Activated T-helper 17 cell treated with anti-CD3 and anti-CD28 coated beads, Interleukin-2, amount 50 U/mL, for 72 hours (primary cell): ENCODE data around the gene LGR5. TPM values are rescaled to one million over a fixed set of nuclear protein-coding genes. Genes with fewer than 3 reads are reported as not detected.
A peak's percentile ranks its signal among the peaks of the same experiment; 100 is the strongest.

Experiments
- ATAC-seq: fragments of 150-1000 bp; cut with Tn5 transposase; replicated peaks from 2 replicates; pipeline ENCODE4 v1.10.0; 2021; ENCODE audit warnings: mild to moderate bottlenecking, moderate library complexity
- H3K27ac Mint-ChIP-seq: one replicate; pipeline ENCODE4 v1.8.0; 2022; ENCODE audit warnings: mixed read lengths
- H3K27me3 Mint-ChIP-seq: one replicate; pipeline ENCODE4 v1.8.0; 2022; ENCODE audit warnings: mixed read lengths
- H3K36me3 Mint-ChIP-seq: one replicate; pipeline ENCODE4 v1.8.0; 2022; ENCODE audit warnings: low read depth, mild to moderate bottlenecking, mixed read lengths
- H3K4me1 Mint-ChIP-seq: one replicate; pipeline ENCODE4 v1.8.0; 2022; ENCODE audit warnings: mixed read lengths
- H3K4me3 Mint-ChIP-seq: one replicate; pipeline ENCODE4 v1.8.0; 2022; ENCODE audit warnings: mild to moderate bottlenecking, mixed read lengths
- H3K9me3 Mint-ChIP-seq: one replicate; pipeline ENCODE4 v1.8.0; 2022; ENCODE audit warnings: mixed read lengths
- total RNA-seq, 2 donors: library from RNA; stranded (reverse); gene quantifications; one replicate each; pipeline ENCODE4 v1.2.3, GENCODE V29; 2022

Gene LGR5
- total RNA-seq, 2 donors from 2014 or later: not detected

GRCh38 chr12:71599210-71599609, 159.6 kb downstream of the LGR5 start:
- Mint-ChIP-seq H3K27ac (no peak overlapping the region), H3K9me3 (peaks cover 9% of the 10 kb centered on the region), H3K36me3 (no peaks in the 10 kb centered on the region), H3K27me3 (peaks cover 19% of the 10 kb centered on the region), H3K4me3 (no peak overlapping the region), H3K4me1 (no peaks in the 10 kb centered on the region)
- no peak for ATAC-seq

- Mint-ChIP-seq H3K4me1 (no peaks in the 10 kb centered on the region), H3K9me3 (peaks cover 9% of the 10 kb centered on the region), H3K27me3 (peaks cover 9% of the 10 kb centered on the region), H3K4me3 (no peak overlapping the region), H3K36me3 (peaks cover 13% of the 10 kb centered on the region), H3K27ac (no peak overlapping the region)
- ATAC-seq: no peak
These were observed 161.9 kb downstream of the LGR5 start for GRCh38 chr12:71601546-71601945.

GRCh38 chr12:71602761-71603577, 163.4 kb downstream of the LGR5 start:
- H3K27me3 Mint-ChIP-seq: peaks cover 4% of the 10 kb centered on the region
- H3K4me3 Mint-ChIP-seq: no peak overlapping the region
- peaks cover 28% of the 10 kb centered on the region for H3K36me3 Mint-ChIP-seq
- ATAC-seq: no peak
- no peaks in the 10 kb centered on the region for H3K4me1 Mint-ChIP-seq
- H3K27ac Mint-ChIP-seq: no peak overlapping the region
- peaks cover 9% of the 10 kb centered on the region for H3K9me3 Mint-ChIP-seq

- peaks cover 48% of the 10 kb centered on the region for H3K36me3 Mint-ChIP-seq
- H3K27ac Mint-ChIP-seq: no peak overlapping the region
- H3K27me3 Mint-ChIP-seq: no peaks in the 10 kb centered on the region
- ATAC-seq: no peak
- H3K9me3 Mint-ChIP-seq: no peaks in the 10 kb centered on the region
- no peaks in the 10 kb centered on the region for H3K4me1 Mint-ChIP-seq
- H3K4me3 Mint-ChIP-seq: no peak overlapping the region
These were observed 165.4 kb downstream of the LGR5 start for GRCh38 chr12:71605039-71605438.

DNA sequence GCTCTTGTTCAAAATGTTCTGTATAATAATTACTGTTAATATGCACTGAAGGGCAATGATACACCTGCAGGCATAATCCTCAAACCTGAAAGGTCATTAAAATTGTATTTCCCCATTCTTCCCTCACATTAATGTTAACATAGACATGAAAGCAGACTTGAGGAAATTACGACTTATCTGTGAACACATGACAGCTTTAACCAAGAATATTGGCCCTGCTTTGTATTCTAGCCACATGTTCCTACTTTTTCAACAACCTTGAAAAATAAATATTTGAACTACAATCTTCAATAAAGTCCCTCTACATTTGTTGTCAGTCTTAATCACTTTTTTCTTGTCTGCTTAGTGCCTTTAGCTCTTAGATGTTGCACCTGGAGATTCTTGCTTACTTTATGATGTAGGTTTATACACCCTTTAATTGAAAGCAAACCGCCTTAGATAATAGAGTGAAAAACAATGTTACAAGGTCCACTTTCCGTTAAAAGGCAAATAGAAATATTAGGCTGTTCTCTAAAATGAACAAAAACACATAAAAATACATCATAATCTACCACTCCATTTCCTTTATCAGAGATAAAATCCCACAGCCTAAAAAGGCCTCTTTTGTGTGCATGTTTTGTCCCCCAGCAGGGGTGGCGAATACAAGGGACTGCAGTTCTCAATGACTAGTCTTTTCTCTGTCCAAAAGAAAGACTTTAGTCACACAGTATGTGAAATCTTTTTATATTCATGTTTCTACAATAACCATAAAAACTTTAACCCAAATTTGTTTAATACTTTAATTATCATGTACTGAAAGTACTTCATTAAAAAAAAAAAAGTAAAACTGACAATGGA, 168.1 kb downstream of the LGR5 start:
- Mint-ChIP-seq H3K36me3 (peaks cover 75% of the 10 kb centered on the region), H3K27ac (no peak overlapping the region), H3K27me3 (no peaks in the 10 kb centered on the region), H3K9me3 (no peaks in the 10 kb centered on the region), H3K4me3 (no peak overlapping the region), H3K4me1 (no peaks in the 10 kb centered on the region)
- no peak for ATAC-seq

DNA sequence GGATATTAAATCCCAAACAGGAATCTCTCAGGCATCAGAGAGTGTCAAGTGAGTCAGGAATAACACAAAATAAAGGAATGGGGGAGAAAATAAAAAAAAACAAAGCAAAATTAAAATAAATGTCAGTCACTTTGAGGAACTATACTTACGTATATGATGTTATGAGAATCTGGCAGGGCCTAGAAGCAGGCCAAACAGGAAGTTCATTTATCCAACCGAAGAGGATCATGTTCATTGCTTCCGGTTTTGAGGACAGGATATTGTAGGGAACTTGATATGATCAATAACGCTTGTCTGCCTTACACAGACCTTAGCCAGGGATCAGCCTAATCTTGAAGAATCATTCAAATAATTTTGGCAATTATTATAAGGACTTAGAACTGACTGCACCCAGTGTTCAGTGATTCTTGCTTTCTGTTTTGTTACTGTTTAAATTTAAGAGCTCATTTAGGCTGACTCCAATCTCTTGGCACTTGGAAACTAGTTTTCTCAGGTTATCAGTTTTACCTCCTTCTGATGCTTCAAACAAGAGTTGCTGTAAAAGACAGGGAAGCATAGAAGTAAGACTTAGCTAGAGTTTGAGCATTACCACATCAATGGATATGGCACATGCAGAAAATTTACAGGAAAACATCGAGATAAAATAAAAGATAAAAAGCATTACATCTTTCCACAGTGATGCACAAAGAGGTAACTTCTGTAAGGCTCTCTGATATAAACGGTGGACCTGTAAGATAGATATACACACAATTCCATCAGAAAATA, 170.6 kb downstream of the LGR5 start:
- Mint-ChIP-seq H3K27ac (peak overlapping the region; percentile 55), H3K4me3 (no peak overlapping the region), H3K4me1 (no peaks in the 10 kb centered on the region), H3K27me3 (no peaks in the 10 kb centered on the region), H3K36me3 (peaks cover 100% of the 10 kb centered on the region), H3K9me3 (no peaks in the 10 kb centered on the region)
- no peak for ATAC-seq

- Mint-ChIP-seq H3K4me3 (no peak overlapping the region), H3K9me3 (no peaks in the 10 kb centered on the region), H3K36me3 (peaks cover 100% of the 10 kb centered on the region), H3K4me1 (peaks cover 10% of the 10 kb centered on the region), H3K27ac (peak overlapping the region; percentile 61), H3K27me3 (no peaks in the 10 kb centered on the region)
- ATAC-seq: no peak
These were observed 182.3 kb downstream of the LGR5 start for GRCh38 chr12:71621938-71622337.

DNA sequence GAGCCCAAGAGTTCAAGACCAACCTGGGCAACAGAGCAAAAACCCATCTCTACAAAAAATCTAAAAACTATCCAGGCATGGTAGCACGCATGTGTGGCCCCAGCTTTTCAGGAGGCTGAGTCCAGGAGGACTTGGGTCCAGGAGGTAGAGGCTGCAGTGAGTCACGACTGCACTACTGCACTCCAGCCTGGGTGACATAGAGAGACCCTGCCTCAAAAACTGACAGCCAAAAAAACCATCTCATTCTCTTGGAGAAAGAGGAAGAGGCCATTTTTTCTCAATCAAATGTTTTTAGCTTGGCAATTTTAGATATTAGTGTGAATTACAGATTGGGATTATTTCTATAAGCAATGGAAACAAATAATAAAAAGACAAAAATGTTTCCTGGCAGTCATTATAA, 185.9 kb downstream of the LGR5 start:
- no peak overlapping the region for H3K4me3 Mint-ChIP-seq
- H3K36me3 Mint-ChIP-seq: peaks cover 99% of the 10 kb centered on the region
- no peaks in the 10 kb centered on the region for H3K27me3 Mint-ChIP-seq
- no peak overlapping the region for H3K27ac Mint-ChIP-seq
- no peak for ATAC-seq
- peaks cover 6% of the 10 kb centered on the region for H3K4me1 Mint-ChIP-seq
- H3K9me3 Mint-ChIP-seq: no peaks in the 10 kb centered on the region

DNA sequence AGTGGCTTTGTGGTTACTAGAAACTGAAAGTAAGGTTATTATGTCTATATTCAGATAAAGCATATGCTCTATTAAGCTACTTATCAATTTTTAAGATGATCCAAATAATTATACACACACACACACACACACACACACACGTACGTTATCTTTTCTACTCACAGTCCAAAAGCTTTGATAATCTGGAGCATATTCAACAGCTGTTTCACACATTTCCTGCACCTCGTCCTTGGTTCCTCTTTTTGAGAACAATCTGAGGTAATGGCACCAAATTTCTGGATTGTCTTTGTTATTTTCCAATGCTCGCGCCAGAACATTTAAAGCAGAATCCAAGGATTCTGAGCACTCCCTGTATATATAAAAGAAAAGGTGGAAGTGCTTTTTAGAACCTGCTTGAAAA, 186.5 kb downstream of the LGR5 start:
- peaks cover 99% of the 10 kb centered on the region for H3K36me3 Mint-ChIP-seq
- no peak overlapping the region for H3K27ac Mint-ChIP-seq
- no peak for ATAC-seq
- no peaks in the 10 kb centered on the region for H3K27me3 Mint-ChIP-seq
- H3K9me3 Mint-ChIP-seq: no peaks in the 10 kb centered on the region
- no peak overlapping the region for H3K4me3 Mint-ChIP-seq
- H3K4me1 Mint-ChIP-seq: peaks cover 6% of the 10 kb centered on the region

GRCh38 chr12:71626768-71627167, 187.2 kb downstream of the LGR5 start:
- H3K27ac Mint-ChIP-seq: no peak overlapping the region
- H3K4me1 Mint-ChIP-seq: peaks cover 5% of the 10 kb centered on the region
- H3K27me3 Mint-ChIP-seq: no peaks in the 10 kb centered on the region
- no peaks in the 10 kb centered on the region for H3K9me3 Mint-ChIP-seq
- peaks cover 99% of the 10 kb centered on the region for H3K36me3 Mint-ChIP-seq
- ATAC-seq: no peak
- no peak overlapping the region for H3K4me3 Mint-ChIP-seq

- H3K27me3 Mint-ChIP-seq: no peaks in the 10 kb centered on the region
- H3K4me1 Mint-ChIP-seq: no peaks in the 10 kb centered on the region
- H3K36me3 Mint-ChIP-seq: peaks cover 99% of the 10 kb centered on the region
- no peak overlapping the region for H3K4me3 Mint-ChIP-seq
- H3K27ac Mint-ChIP-seq: no peak overlapping the region
- ATAC-seq: no peak
- H3K9me3 Mint-ChIP-seq: no peaks in the 10 kb centered on the region
These were observed 187.9 kb downstream of the LGR5 start for GRCh38 chr12:71627438-71628002.
